B cell (primary cell): ENCODE data around the gene RAP1GAP. TPM values are rescaled to one million over a fixed set of nuclear protein-coding genes. Genes with fewer than 3 reads are reported as not detected.

Experiments
- ATAC-seq: fragments of 200-7000 bp; cut with Tn5 transposase; one replicate; pipeline ENCODE4 v1.10.0; 2021; ENCODE audit warnings: low read depth, mild to moderate bottlenecking, moderate number of reproducible peaks, moderate library complexity
- CTCF ChIA-PET: fragments of 350-600 bp; sonication (Branson Sonifier 250); formaldehyde crosslinking; loops from one replicate; lab custom pipeline; 2021; ENCODE audit warnings: antibody characterized with exemption, inconsistent platforms; lab: Charles Lee
- POLR2A ChIA-PET: fragments of 350-600 bp; sonication (Branson Sonifier 250); formaldehyde crosslinking; loops from one replicate; lab custom pipeline; 2021; ENCODE audit warnings: antibody characterized with exemption; lab: Charles Lee
- DNase-seq: peaks from one replicate; pipeline ENCODE4 v3.0.0; 2013
- H2AFZ ChIP-seq: 2 replicates; pipeline ENCODE4 v1.6.1; 2012; ENCODE audit warnings: mild to moderate bottlenecking, low read depth, low read length; ENCODE audit not compliant: insufficient read depth, poor library complexity, severe bottlenecking
- H3K27ac ChIP-seq, 2 donors: 1 replicate in 1 of 2; 2 replicates in 1 of 2; pipeline ENCODE4 v1.5.1; 2012 to 2013; ENCODE audit warnings: low read length in 2 of 2, mild to moderate bottlenecking in 2 of 2, moderate library complexity in 1 of 2
- H3K27me3 ChIP-seq, 4 experiments: fragments of 200-600 bp in 1 of 4; sonication (generic) in 1 of 4; replicated peaks in 1 of 4; 1 replicate in 2 of 4; 2 replicates in 2 of 4; pipeline versions ENCODE4 v1.6.1 to v1.7.0; 2013 to 2016; ENCODE audit warnings: low read length in 3 of 4, mild to moderate bottlenecking in 2 of 4, mixed read lengths in 1 of 4, moderate library complexity in 1 of 4; ENCODE audit not compliant: insufficient read depth in 4 of 4, control insufficient read depth in 3 of 4; ENCODE audit errors: control extremely low read depth in 1 of 4
- H3K36me3 ChIP-seq, 2 experiments: replicated peaks in 1 of 2; 1 replicate in 1 of 2; 2 replicates in 1 of 2; pipeline versions ENCODE4 v1.6.1 to v1.7.1; 2013; ENCODE audit warnings: low read length in 1 of 2; ENCODE audit not compliant: insufficient read depth in 2 of 2, control insufficient read depth in 1 of 2; ENCODE audit errors: control extremely low read depth in 1 of 2, extremely low read depth in 1 of 2
- H3K4me1 ChIP-seq, 2 donors: fragments of 200-600 bp in 1 of 2; sonication (generic) in 1 of 2; 1 replicate in 1 of 2; 2 replicates in 1 of 2; pipeline versions ENCODE4 v1.5.1 to v1.6.1; 2013 to 2017; ENCODE audit warnings: low read length in 2 of 2; ENCODE audit not compliant: control insufficient read depth in 2 of 2, insufficient read depth in 2 of 2
- H3K4me2 ChIP-seq: replicated peaks from 2 replicates; pipeline ENCODE3; 2012; ENCODE audit warnings: mild to moderate bottlenecking, low read depth, low read length; ENCODE audit not compliant: poor library complexity, severe bottlenecking
- H3K4me3 ChIP-seq, 5 experiments: fragments of 200-600 bp in 1 of 5; sonication (generic) in 1 of 5; 1 replicate in 3 of 5; 2 replicates in 2 of 5; pipeline versions ENCODE4 v1.5.1 to v1.7.0; 2011 to 2016; ENCODE audit warnings: low read length in 4 of 5, mild to moderate bottlenecking in 4 of 5, low read depth in 2 of 5, control low read depth in 1 of 5, moderate library complexity in 1 of 5; ENCODE audit not compliant: insufficient read depth in 1 of 5; ENCODE audit errors: control extremely low read depth in 1 of 5, extremely low read depth in 1 of 5
- H3K79me2 ChIP-seq: fragments of 200-600 bp; sonication (generic); one replicate; pipeline ENCODE4 v1.6.0; 2016; ENCODE audit warnings: low read length; ENCODE audit not compliant: control insufficient read depth, insufficient read depth
- H3K9ac ChIP-seq: fragments of 200-600 bp; sonication (generic); 2 replicates; pipeline ENCODE4 v1.6.1; 2017; ENCODE audit warnings: mild to moderate bottlenecking, low read length, moderate library complexity
- H3K9me3 ChIP-seq, 3 donors: one replicate each; pipeline versions ENCODE4 v1.6.1 to v1.7.1; 2013; ENCODE audit warnings: low read length in 2 of 3; ENCODE audit not compliant: control insufficient read depth in 2 of 3, insufficient read depth in 1 of 3; ENCODE audit errors: control extremely low read depth in 1 of 3
- H4K20me1 ChIP-seq: 2 replicates; pipeline ENCODE4 v1.6.0; 2012; ENCODE audit warnings: mild to moderate bottlenecking, low read length; ENCODE audit not compliant: insufficient read depth, control insufficient read depth, poor library complexity, severe bottlenecking
- H3K27ac Mint-ChIP-seq: one replicate; pipeline ENCODE4 v1.8.0; 2021; ENCODE audit warnings: mixed read lengths
- H3K27me3 Mint-ChIP-seq: one replicate; pipeline ENCODE4 v1.8.0; 2021; ENCODE audit warnings: mixed read lengths
- H3K4me1 Mint-ChIP-seq: one replicate; pipeline ENCODE4 v1.8.0; 2021; ENCODE audit warnings: mixed read lengths
- H3K4me3 Mint-ChIP-seq: one replicate; pipeline ENCODE4 v1.8.0; 2021; ENCODE audit warnings: mixed read lengths
- H3K9me3 Mint-ChIP-seq: one replicate; pipeline ENCODE4 v1.8.0; 2022; ENCODE audit warnings: mixed read lengths; ENCODE audit not compliant: insufficient read depth
- EZH2 ChIP-seq: IDR thresholded peaks from 2 replicates; pipeline ENCODE4 v1.6.1; 2012; ENCODE audit warnings: borderline replicate concordance, low read depth, mild to moderate bottlenecking, moderate library complexity, low read length; ENCODE audit not compliant: insufficient read depth, poor library complexity, severe bottlenecking
- WGBS: methylation state at CpG from one replicate; pipeline ENCODE4 v1.1.5; 2013; ENCODE audit warnings: missing lambda C conversion rate; ENCODE audit not compliant: insufficient coverage; 5-methylcytosine and 5-hydroxymethylcytosine counted together
- intact Hi-C: fragments of 100-400 bp; cut with micrococcal nuclease; formaldehyde crosslinking; loops from one replicate; pipeline ENCODE4 v1.10.0; 2022
- polyA plus RNA-seq: library from polyadenylated mRNA; depleted of rRNA; stranded (reverse); fragments of >200 nt; gene quantifications from 2 replicates; pipeline ENCODE4 v1.2.3, GENCODE V29; 2012
- total RNA-seq, 2 donors: library from RNA; stranded (reverse); fragments of 120-200 nt in 1 of 2; gene quantifications; 1 replicate in 1 of 2; 2 replicates in 1 of 2; pipeline versions ENCODE4 v1.2.3 to v1.2.4, GENCODE V29; 2013 to 2022
- TF ChIP-seq, protein P1 (sequence below): fragments of 200-600 bp; IDR thresholded peaks from one replicate; pipeline ENCODE4 v1.8.0; 2022; ENCODE audit warnings: antibody characterized with exemption, mild to moderate bottlenecking

RAP1GAP gene
- total and polyA plus RNA-seq, 2 donors (not counting 1 experiment from before 2014, with no cell fraction given): 0.07 to 0.09 TPM

GRCh38 chr1:21662426-21663247 lies 6.5 kb downstream of the RAP1GAP start:
- Mint-ChIP-seq H3K4me3 (no peak overlapping the region), H3K27ac (no peak overlapping the region), H3K9me3 (no peaks in the 10 kb centered on the region), H3K4me1 (peaks cover 13% of the 10 kb centered on the region), H3K27me3 (peaks cover 47% of the 10 kb centered on the region)
- intact Hi-C loops: no loop called here
- Histone ChIP-seq H3K27me3 (peaks cover 0 to 75% (median 21%) of the 10 kb centered on the region in 4 experiments), H3K9ac (no peak overlapping the region), H3K4me3 (no peak overlapping the region), H3K4me1 (peaks cover 11 to 13% of the 10 kb centered on the region in 2 donors), H3K36me3 (no peaks in the 10 kb centered on the region), H3K27ac (no peak overlapping the region), H3K4me2 (no peak overlapping the region), H3K9me3 (peaks cover 0 to 20% (median 0%) of the 10 kb centered on the region in 3 donors), H3K79me2 (no peaks in the 10 kb centered on the region), H2AFZ (no peak overlapping the region), H4K20me1 (no peaks in the 10 kb centered on the region)
- ChIA-PET CTCF (no interaction called here), POLR2A (interaction anchor here (0.6 kb wide), 1 partner anchor 11 kb away, joined by 3 read pairs; no protein-coding TSS in a partner anchor)
- DNase-seq (no peak), ATAC-seq (no peak)
- TF ChIP-seq, protein P1, sequence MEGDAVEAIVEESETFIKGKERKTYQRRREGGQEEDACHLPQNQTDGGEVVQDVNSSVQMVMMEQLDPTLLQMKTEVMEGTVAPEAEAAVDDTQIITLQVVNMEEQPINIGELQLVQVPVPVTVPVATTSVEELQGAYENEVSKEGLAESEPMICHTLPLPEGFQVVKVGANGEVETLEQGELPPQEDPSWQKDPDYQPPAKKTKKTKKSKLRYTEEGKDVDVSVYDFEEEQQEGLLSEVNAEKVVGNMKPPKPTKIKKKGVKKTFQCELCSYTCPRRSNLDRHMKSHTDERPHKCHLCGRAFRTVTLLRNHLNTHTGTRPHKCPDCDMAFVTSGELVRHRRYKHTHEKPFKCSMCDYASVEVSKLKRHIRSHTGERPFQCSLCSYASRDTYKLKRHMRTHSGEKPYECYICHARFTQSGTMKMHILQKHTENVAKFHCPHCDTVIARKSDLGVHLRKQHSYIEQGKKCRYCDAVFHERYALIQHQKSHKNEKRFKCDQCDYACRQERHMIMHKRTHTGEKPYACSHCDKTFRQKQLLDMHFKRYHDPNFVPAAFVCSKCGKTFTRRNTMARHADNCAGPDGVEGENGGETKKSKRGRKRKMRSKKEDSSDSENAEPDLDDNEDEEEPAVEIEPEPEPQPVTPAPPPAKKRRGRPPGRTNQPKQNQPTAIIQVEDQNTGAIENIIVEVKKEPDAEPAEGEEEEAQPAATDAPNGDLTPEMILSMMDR: no peak
- no peak for TF ChIP-seq EZH2
- WGBS: 89% methylated on average over 2 of the region's 6 CpGs

GRCh38 chr1:21661886-21662285 lies 7.3 kb downstream of the RAP1GAP start:
- CTCF ChIA-PET: no interaction called here
- H3K9ac ChIP-seq: no peak overlapping the region
- H3K4me3 Mint-ChIP-seq: no peak overlapping the region

More at GRCh38 chr1:21661886-21662285, 7.3 kb downstream of the RAP1GAP start:
- Histone ChIP-seq H3K27ac (no peak overlapping the region), H3K9me3 (peaks cover 0 to 17% (median 0%) of the 10 kb centered on the region in 3 donors), H3K4me3 (no peak overlapping the region), H4K20me1 (no peaks in the 10 kb centered on the region), H2AFZ (no peak overlapping the region), H3K27me3 (peaks cover 0 to 67% (median 16%) of the 10 kb centered on the region in 4 experiments), H3K4me1 (peaks cover 11% of the 10 kb centered on the region in 2 donors), H3K4me2 (no peak overlapping the region), H3K79me2 (no peaks in the 10 kb centered on the region), H3K36me3 (no peaks in the 10 kb centered on the region)
- H3K27me3 Mint-ChIP-seq: peaks cover 46% of the 10 kb centered on the region
- no peak overlapping the region for H3K27ac Mint-ChIP-seq
- no peaks in the 10 kb centered on the region for H3K9me3 Mint-ChIP-seq
- ATAC-seq: no peak
- 85% methylated on average over 4 of the region's 5 CpGs for WGBS
- no peak for DNase-seq
- intact Hi-C loops: no loop called here
- POLR2A ChIA-PET: no interaction called here
- TF ChIP-seq, protein P1: no peak
- no peak for TF ChIP-seq EZH2
- H3K4me1 Mint-ChIP-seq: peaks cover 12% of the 10 kb centered on the region
